HCT116 (cell line): ENCODE measurements around the gene S100A12. TPM values are rescaled to one million over a fixed set of nuclear protein-coding genes. Genes with fewer than 3 reads are reported as not detected.
A peak's percentile ranks its signal among the peaks of the same experiment; 100 is the strongest.

Experiments used
- ATAC-seq: fragments of 200-7000 bp; cut with Tn5 transposase; 2 replicates; pipeline ENCODE4 v1.9.1; 2020; ENCODE audit warnings: mild to moderate bottlenecking, moderate library complexity
- BruUV-seq: library from RNA; stranded (reverse); fragments of 400-500 nt; replicated peaks from 2 replicates; lab custom pipeline; 2021; lab: Mats Ljungman, UMichigan
- CTCF ChIA-PET: fragments of 300-600 bp; sonication (Branson Sonifier 250); formaldehyde crosslinking; loops from one replicate; lab custom pipeline; 2021; ENCODE audit warnings: antibody characterized with exemption; lab: Charles Lee
- POLR2A ChIA-PET: fragments of 300-600, 350-600 bp; sonication (Branson Sonifier 250); formaldehyde crosslinking; loops from one replicate; lab custom pipeline; 2021; ENCODE audit warnings: antibody characterized with exemption; lab: Charles Lee
- RAD21 ChIA-PET, 2 experiments: fragments of 300-600 bp; sonication (Branson Sonifier 250); formaldehyde crosslinking; loops; one replicate each; lab custom pipeline; 2023; ENCODE audit warnings: low total read pairs in 2 of 2; ENCODE audit not compliant: uncharacterized antibody in 2 of 2, unreplicated experiment in 2 of 2, low non-redundant PET in 1 of 2; lab: Charles Lee
- DNase-seq: peaks from one replicate; pipeline ENCODE4 v3.0.0-alpha.2; 2010; ENCODE audit warnings: low read depth, low spot score
- H2AFZ ChIP-seq: fragments of 200-600 bp; shearing (Covaris generic), sonication (generic); 2 replicates; pipeline ENCODE4 v1.6.1; 2017; ENCODE audit warnings: low read depth, mixed run types, mixed read lengths, antibody characterized with exemption, low read length; ENCODE audit not compliant: poor library complexity, severe bottlenecking
- H3K27ac ChIP-seq: 2 replicates; pipeline ENCODE4 v1.5.1; 2012; ENCODE audit warnings: low read depth, low read length
- H3K27me3 ChIP-seq: fragments of 200-600 bp; sonication (generic); 2 replicates; pipeline ENCODE4 v1.6.1; 2016; ENCODE audit warnings: mixed run types, low read length, mixed read lengths; ENCODE audit not compliant: insufficient read depth
- H3K36me3 ChIP-seq, 2 experiments: fragments of 200-500 bp in 1 of 2; fragments of 200-600 bp in 1 of 2; sonication (Bioruptor generic) in 1 of 2; sonication (generic) in 1 of 2; 2 replicates each; pipeline versions ENCODE4 v1.5.1 to v1.6.1; 2014 to 2016; ENCODE audit warnings: low read length in 2 of 2, inconsistent platforms in 1 of 2, mixed read lengths in 1 of 2, mixed run types in 1 of 2; ENCODE audit not compliant: insufficient read depth in 2 of 2, control insufficient read depth in 1 of 2
- H3K4me1 ChIP-seq, 2 experiments: fragments of 200-600 bp in 1 of 2; sonication (generic) in 1 of 2; 2 replicates each; pipeline versions ENCODE4 v1.5.1 to v1.6.1; 2012 to 2017; ENCODE audit warnings: low read length in 2 of 2, inconsistent platforms in 1 of 2, mild to moderate bottlenecking in 1 of 2, mixed read lengths in 1 of 2, mixed run types in 1 of 2, moderate library complexity in 1 of 2; ENCODE audit not compliant: insufficient read depth in 2 of 2, control insufficient read depth in 1 of 2
- H3K4me2 ChIP-seq: fragments of 200-600 bp; sonication (generic); 2 replicates; pipeline ENCODE4 v1.6.1; 2017; ENCODE audit warnings: mixed run types, low read length, mixed read lengths
- H3K4me3 ChIP-seq, 2 experiments: fragments of 200-600 bp in 1 of 2; sonication (generic) in 1 of 2; replicated peaks in 1 of 2; 2 replicates each; pipeline ENCODE4 v1.5.1; 2011 to 2016; ENCODE audit warnings: low read length in 2 of 2, control low read depth in 1 of 2, low read depth in 1 of 2, mild to moderate bottlenecking in 1 of 2, mixed read lengths in 1 of 2, mixed run types in 1 of 2
- H3K79me2 ChIP-seq: fragments of 200-600 bp; sonication (generic); 2 replicates; pipeline ENCODE4 v1.6.1; 2017; ENCODE audit warnings: mild to moderate bottlenecking, mixed run types, low read length, moderate library complexity, mixed read lengths; ENCODE audit not compliant: insufficient read depth
- H3K9ac ChIP-seq: fragments of 200-600 bp; sonication (generic); 2 replicates; pipeline ENCODE4 v1.6.1; 2016; ENCODE audit warnings: low read length, mixed read lengths
- H3K9me2 ChIP-seq: fragments of 200-600 bp; sonication (generic), shearing (Covaris generic); 2 replicates; pipeline ENCODE4 v1.6.1; 2017; ENCODE audit warnings: mixed run types, mild to moderate bottlenecking, moderate library complexity; ENCODE audit not compliant: insufficient read depth
- H3K9me3 ChIP-seq, 2 experiments: fragments of 200-500 bp in 1 of 2; fragments of 200-600 bp in 1 of 2; sonication (Bioruptor generic) in 1 of 2; sonication (generic) in 1 of 2; 2 replicates each; pipeline ENCODE4 v1.6.1; 2014 to 2017; ENCODE audit warnings: low read length in 2 of 2, mixed read lengths in 2 of 2, inconsistent platforms in 1 of 2, low read depth in 1 of 2, mild to moderate bottlenecking in 1 of 2, mixed run types in 1 of 2, moderate library complexity in 1 of 2; ENCODE audit not compliant: control insufficient read depth in 1 of 2, insufficient read depth in 1 of 2
- H4K20me1 ChIP-seq: fragments of 200-600 bp; sonication (generic), shearing (Covaris generic); 2 replicates; pipeline ENCODE4 v1.6.1; 2017; ENCODE audit warnings: mixed run types, mild to moderate bottlenecking, moderate library complexity; ENCODE audit not compliant: insufficient read depth
- CBX3 ChIP-seq: IDR thresholded peaks from 2 replicates; pipeline ENCODE4 v1.6.1; 2012; ENCODE audit warnings: low read depth
- CTCF ChIP-seq, 3 experiments: fragments of 200-600 bp in 1 of 3; sonication (generic) in 1 of 3; IDR thresholded peaks in 2 of 3; conservative IDR thresholded peaks in 1 of 3; 2 replicates each; pipeline ENCODE4 v1.5.1; 2012 to 2017; ENCODE audit warnings: low read depth in 2 of 3, low read length in 2 of 3, antibody characterized with exemption in 1 of 3, borderline replicate concordance in 1 of 3, control low read depth in 1 of 3, mild to moderate bottlenecking in 1 of 3, mixed read lengths in 1 of 3, mixed run types in 1 of 3, moderate library complexity in 1 of 3; ENCODE audit not compliant: insufficient read depth in 1 of 3
- EGR1 ChIP-seq: IDR thresholded peaks from 2 replicates; pipeline ENCODE4 v1.6.1; 2012; ENCODE audit warnings: low read depth
- ELF1 ChIP-seq: IDR thresholded peaks from 2 replicates; pipeline ENCODE4 v1.6.1; 2012; ENCODE audit warnings: low read depth, borderline replicate concordance
- EZH2 ChIP-seq: fragments of 200-600 bp; sonication (generic); IDR thresholded peaks from 2 replicates; pipeline ENCODE4 v1.6.1; 2017; ENCODE audit warnings: antibody characterized with exemption, mixed run types
- EZH2phosphoT487 ChIP-seq: fragments of 200-600 bp; IDR thresholded peaks from 2 replicates; pipeline ENCODE4 v1.6.1; 2018; ENCODE audit warnings: antibody characterized with exemption, borderline replicate concordance
- FOSL1 ChIP-seq: IDR thresholded peaks from 2 replicates; pipeline ENCODE4 v1.6.1; 2012; ENCODE audit warnings: low read depth
- JUND ChIP-seq: IDR thresholded peaks from 2 replicates; pipeline ENCODE4 v1.6.1; 2012
- MAX ChIP-seq: IDR thresholded peaks from 2 replicates; pipeline ENCODE4 v1.6.1; 2012
- POLR2A ChIP-seq: IDR thresholded peaks from 2 replicates; pipeline ENCODE4 v1.7.0; 2011; ENCODE audit warnings: borderline replicate concordance; ENCODE audit not compliant: insufficient read depth, insufficient read length; ENCODE audit errors: extremely low read depth
- POLR2AphosphoS5 ChIP-seq: IDR thresholded peaks from 2 replicates; pipeline ENCODE4 v1.6.1; 2011; ENCODE audit warnings: mild to moderate bottlenecking, low read depth, low read length, moderate library complexity
- REST ChIP-seq: IDR thresholded peaks from 2 replicates; pipeline ENCODE4 v1.6.1; 2012; ENCODE audit warnings: low read depth
- SIN3A ChIP-seq: IDR thresholded peaks from 2 replicates; pipeline ENCODE4 v1.6.1; 2012; ENCODE audit warnings: low read depth
- SP1 ChIP-seq: IDR thresholded peaks from 2 replicates; pipeline ENCODE4 v1.6.1; 2012; ENCODE audit warnings: low read depth
- SRF ChIP-seq: IDR thresholded peaks from 2 replicates; pipeline ENCODE4 v1.6.1; 2012; ENCODE audit warnings: low read depth
- ZFX ChIP-seq: fragments of 450-650 bp; IDR thresholded peaks from 2 replicates; pipeline ENCODE4 v1.6.1; 2017
- ZNF274 ChIP-seq: fragments of 200-500 bp; sonication (Bioruptor generic); IDR thresholded peaks from 2 replicates; pipeline ENCODE4 v1.6.1; 2014; ENCODE audit warnings: mild to moderate bottlenecking, low read depth, low read length, inconsistent platforms
- intact Hi-C: fragments of 100-400 bp; cut with micrococcal nuclease; formaldehyde crosslinking; loops from 2 replicates; pipeline ENCODE4 v1.10.0; 2022
- total RNA-seq: library from RNA; stranded (reverse); gene quantifications from one replicate; pipeline ENCODE4 v1.2.1, GENCODE V29; 2021; ENCODE audit not compliant: unreplicated experiment
- TF ChIP-seq, protein P1 (sequence below): IDR thresholded peaks from 2 replicates; pipeline ENCODE4 v1.6.1; 2011; ENCODE audit warnings: mild to moderate bottlenecking, low read length, moderate library complexity; ENCODE audit not compliant: insufficient replicate concordance; ENCODE audit errors: extremely low read depth

S100A12 gene
- total RNA-seq, 1 experiment from 2014 or later, result not detected

- Histone ChIP-seq H3K27me3 (peaks cover 72% of the 10 kb centered on the region), H2AFZ (no peak overlapping the region), H3K27ac (no peak overlapping the region), H4K20me1 (no peaks in the 10 kb centered on the region), H3K4me3 (no peak overlapping the region), H3K79me2 (no peaks in the 10 kb centered on the region), H3K4me1 (no peaks in the 10 kb centered on the region), H3K36me3 (no peaks in the 10 kb centered on the region), H3K9me3 (no peaks in the 10 kb centered on the region), H3K9me2 (no peaks in the 10 kb centered on the region), H3K9ac (no peak overlapping the region), H3K4me2 (no peak overlapping the region)
- ChIA-PET CTCF (no interaction called here), POLR2A (no interaction called here), RAD21 (no interaction called here)
- no peak for TF ChIP-seq EZH2phosphoT487
- TF ChIP-seq ZNF274, result no peak
- TF ChIP-seq CBX3, result no peak
- no peak for TF ChIP-seq ZFX
- TF ChIP-seq EZH2, result no peak
- no peak for TF ChIP-seq FOSL1
- no peak for TF ChIP-seq POLR2AphosphoS5
- TF ChIP-seq ELF1, result no peak
- TF ChIP-seq CTCF (IDR thresholded peaks at IDR 0.05 in 2 of 3, conservative IDR thresholded peaks at IDR 0.05 in 1 of 3; ENCODE audit: borderline replicate concordance in 1 of 3, insufficient read depth in 1 of 3, low read depth in 2 of 3, low read length in 2 of 3), result no peak
- TF ChIP-seq POLR2A, result no peak
- TF ChIP-seq MAX, result no peak
- TF ChIP-seq, protein P1, sequence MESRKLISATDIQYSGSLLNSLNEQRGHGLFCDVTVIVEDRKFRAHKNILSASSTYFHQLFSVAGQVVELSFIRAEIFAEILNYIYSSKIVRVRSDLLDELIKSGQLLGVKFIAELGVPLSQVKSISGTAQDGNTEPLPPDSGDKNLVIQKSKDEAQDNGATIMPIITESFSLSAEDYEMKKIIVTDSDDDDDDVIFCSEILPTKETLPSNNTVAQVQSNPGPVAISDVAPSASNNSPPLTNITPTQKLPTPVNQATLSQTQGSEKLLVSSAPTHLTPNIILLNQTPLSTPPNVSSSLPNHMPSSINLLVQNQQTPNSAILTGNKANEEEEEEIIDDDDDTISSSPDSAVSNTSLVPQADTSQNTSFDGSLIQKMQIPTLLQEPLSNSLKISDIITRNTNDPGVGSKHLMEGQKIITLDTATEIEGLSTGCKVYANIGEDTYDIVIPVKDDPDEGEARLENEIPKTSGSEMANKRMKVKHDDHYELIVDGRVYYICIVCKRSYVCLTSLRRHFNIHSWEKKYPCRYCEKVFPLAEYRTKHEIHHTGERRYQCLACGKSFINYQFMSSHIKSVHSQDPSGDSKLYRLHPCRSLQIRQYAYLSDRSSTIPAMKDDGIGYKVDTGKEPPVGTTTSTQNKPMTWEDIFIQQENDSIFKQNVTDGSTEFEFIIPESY, result no peak
- TF ChIP-seq REST, result no peak
- TF ChIP-seq SP1, result no peak
- TF ChIP-seq SIN3A, result no peak
- TF ChIP-seq JUND, result no peak
- no peak for TF ChIP-seq EGR1
- no peak for TF ChIP-seq SRF
- DNase-seq, result no peak
- no TSS peak for BruUV-seq
- intact Hi-C loops, result no loop called here
- peak; percentile 13; the same call in 1 of the 2 replicates for ATAC-seq
Observed at GRCh38 chr1:153395136-153395685, 19.8 kb upstream of the S100A12 start.
